Central memory CD8-positive, alpha-beta T cell (primary cell): ENCODE measurements around the gene DYNLT4.

Experiments
- ATAC-seq: fragments of 150-1000 bp; cut with Tn5 transposase; replicated peaks from 2 replicates; pipeline ENCODE4 v1.10.0; 2022; ENCODE audit warnings: mild to moderate bottlenecking, moderate FRiP score, moderate number of reproducible peaks; ENCODE audit not compliant: poor library complexity, severe bottlenecking; ENCODE audit errors: extremely low read depth
- DNase-seq, 2 donors: peaks; one replicate each; pipeline ENCODE4 v3.0.0; 2021; ENCODE audit warnings: low spot score in 2 of 2
- H3K27ac Mint-ChIP-seq: one replicate; pipeline ENCODE4 v1.8.0; 2022; ENCODE audit warnings: low read depth, mild to moderate bottlenecking, moderate library complexity, mixed read lengths
- H3K27me3 Mint-ChIP-seq: one replicate; pipeline ENCODE4 v1.8.0; 2022; ENCODE audit warnings: mixed read lengths
- H3K36me3 Mint-ChIP-seq: one replicate; pipeline ENCODE4 v1.8.0; 2022; ENCODE audit warnings: mild to moderate bottlenecking, moderate library complexity, mixed read lengths; ENCODE audit not compliant: insufficient read depth
- H3K4me1 Mint-ChIP-seq: one replicate; pipeline ENCODE4 v1.8.0; 2022; ENCODE audit warnings: mixed read lengths
- H3K4me3 Mint-ChIP-seq: one replicate; pipeline ENCODE4 v1.8.0; 2022; ENCODE audit warnings: mild to moderate bottlenecking, moderate library complexity, mixed read lengths
- H3K9me3 Mint-ChIP-seq: one replicate; pipeline ENCODE4 v1.8.0; 2022; ENCODE audit warnings: mixed read lengths

Gene DYNLT4

DNA sequence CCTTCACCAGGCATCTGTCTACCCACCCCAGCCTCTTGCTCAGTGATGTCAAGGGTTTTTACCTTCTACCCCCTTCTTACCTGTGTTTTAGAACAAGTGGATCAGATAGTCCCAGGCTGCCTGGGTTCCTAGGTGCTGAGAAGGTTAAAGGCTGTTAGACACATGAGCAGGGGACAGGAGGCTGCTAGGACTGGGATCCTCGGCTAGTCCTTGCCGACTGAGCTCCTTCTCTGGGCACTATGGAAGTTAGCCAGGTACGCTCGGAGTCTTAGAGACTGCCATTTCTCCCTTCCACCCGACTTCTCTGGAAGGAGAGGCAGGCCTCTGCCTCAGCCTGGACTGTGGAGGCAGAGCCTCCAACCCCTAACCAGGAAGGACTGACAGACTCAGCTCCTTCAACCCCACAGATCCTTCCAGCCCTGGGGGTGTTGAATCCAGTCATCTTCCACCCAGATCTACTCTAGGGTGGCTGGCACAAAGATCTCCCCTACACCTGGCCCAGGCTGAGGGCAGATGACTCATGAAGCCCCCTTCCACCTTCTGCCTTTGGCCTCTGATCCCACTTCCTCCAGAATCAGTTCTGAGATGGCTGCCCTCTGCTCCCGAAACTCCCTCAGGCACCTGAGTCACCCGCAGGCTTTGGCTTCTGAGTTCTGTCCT, at the start of gene DYNLT4:
Gene DYNLT4 (minus strand): TSS at position 648 of the 660 bp plus-strand sequence. CDS start 683 bp downstream, outside the sequence.
- H3K27me3 Mint-ChIP-seq, result no peaks in the 10 kb centered on the region
- no peaks in the 10 kb centered on the region for H3K9me3 Mint-ChIP-seq
- ATAC-seq (peak; percentile 0), DNase-seq (no peak)
- peak within 1 kb of the TSS; percentile 100 for H3K27ac Mint-ChIP-seq
- H3K4me1 Mint-ChIP-seq, result peaks cover 70% of the 10 kb centered on the region
- peaks cover 67% of the 10 kb centered on the region for H3K36me3 Mint-ChIP-seq
- H3K4me3 Mint-ChIP-seq, result peak within 1 kb of the TSS; percentile 74

- no peak overlapping the region for H3K27ac Mint-ChIP-seq
- DNase-seq, result no peak
- H3K4me3 Mint-ChIP-seq, result no peak overlapping the region
- H3K9me3 Mint-ChIP-seq, result no peaks in the 10 kb centered on the region
- H3K27me3 Mint-ChIP-seq, result no peaks in the 10 kb centered on the region
- no peak for ATAC-seq
- H3K4me1 Mint-ChIP-seq, result no peaks in the 10 kb centered on the region
- peaks cover 20% of the 10 kb centered on the region for H3K36me3 Mint-ChIP-seq
Measured at GRCh38 chr1:44855742-44856141, 48.6 kb upstream of the DYNLT4 start.

DNA sequence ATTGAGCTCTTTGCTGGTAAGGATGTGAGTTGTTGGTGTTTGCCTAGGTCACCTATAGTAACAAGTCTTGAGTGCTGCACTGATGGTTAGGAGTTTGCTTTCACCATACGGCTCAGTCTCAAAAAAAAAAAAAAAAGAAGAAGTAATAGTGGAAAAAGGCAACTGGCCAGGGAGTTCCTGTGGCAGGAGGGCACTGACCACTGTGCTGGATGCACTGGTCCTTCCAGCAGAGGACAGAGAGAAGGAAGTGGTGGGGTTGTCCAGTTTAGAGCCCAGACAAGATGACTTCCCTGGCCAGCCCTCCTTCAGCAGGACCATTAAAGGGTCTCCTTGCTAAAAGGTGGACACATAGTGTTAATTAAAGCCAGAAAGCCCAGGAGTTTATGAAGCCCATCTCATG, 47.8 kb upstream of the DYNLT4 start:
- H3K4me3 Mint-ChIP-seq, result no peak overlapping the region
- DNase-seq (no peak), ATAC-seq (no peak)
- no peak overlapping the region for H3K27ac Mint-ChIP-seq
- peaks cover 20% of the 10 kb centered on the region for H3K36me3 Mint-ChIP-seq
- H3K4me1 Mint-ChIP-seq, result no peaks in the 10 kb centered on the region
- H3K9me3 Mint-ChIP-seq, result no peaks in the 10 kb centered on the region
- H3K27me3 Mint-ChIP-seq, result no peaks in the 10 kb centered on the region

DNA sequence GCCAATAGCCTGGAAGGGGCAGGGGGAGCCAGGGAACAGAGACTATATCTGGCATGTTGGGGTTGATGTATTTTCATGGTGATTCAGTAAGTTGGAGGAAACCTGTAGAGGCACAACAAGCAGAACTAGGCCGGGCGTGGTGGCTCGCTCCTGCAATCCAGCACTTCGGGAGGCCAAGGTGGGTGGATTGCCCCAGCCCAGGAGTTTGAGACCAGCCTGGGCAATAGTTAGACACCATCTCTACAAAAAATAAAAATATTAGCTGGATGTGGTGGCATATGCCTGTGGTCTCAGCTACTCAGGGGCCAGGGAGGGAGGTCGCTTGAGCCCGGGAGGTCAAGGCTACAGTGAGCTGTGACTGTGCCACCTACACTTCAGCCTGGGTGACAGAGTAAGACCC, 46.0 kb upstream of the DYNLT4 start:
- H3K9me3 Mint-ChIP-seq, result no peaks in the 10 kb centered on the region
- no peaks in the 10 kb centered on the region for H3K27me3 Mint-ChIP-seq
- H3K27ac Mint-ChIP-seq, result no peak overlapping the region
- no peaks in the 10 kb centered on the region for H3K4me1 Mint-ChIP-seq
- DNase-seq (no peak), ATAC-seq (no peak)
- no peak overlapping the region for H3K4me3 Mint-ChIP-seq
- peaks cover 19% of the 10 kb centered on the region for H3K36me3 Mint-ChIP-seq

- no peak overlapping the region for H3K4me3 Mint-ChIP-seq
- H3K36me3 Mint-ChIP-seq, result peaks cover 10% of the 10 kb centered on the region
- no peaks in the 10 kb centered on the region for H3K9me3 Mint-ChIP-seq
- H3K27me3 Mint-ChIP-seq, result no peaks in the 10 kb centered on the region
- no peak for ATAC-seq
- no peak overlapping the region for H3K27ac Mint-ChIP-seq
- H3K4me1 Mint-ChIP-seq, result no peaks in the 10 kb centered on the region
- DNase-seq, result no peak
Measured at GRCh38 chr1:44851308-44851707, 44.2 kb upstream of the DYNLT4 start.

GRCh38 chr1:44849575-44850132, 42.5 kb upstream of the DYNLT4 start:
- Mint-ChIP-seq H3K4me1 (no peaks in the 10 kb centered on the region), H3K4me3 (no peak overlapping the region), H3K36me3 (peaks cover 8% of the 10 kb centered on the region), H3K27ac (no peak overlapping the region), H3K27me3 (no peaks in the 10 kb centered on the region), H3K9me3 (no peaks in the 10 kb centered on the region)
- ATAC-seq (no peak), DNase-seq (no peak)

DNA sequence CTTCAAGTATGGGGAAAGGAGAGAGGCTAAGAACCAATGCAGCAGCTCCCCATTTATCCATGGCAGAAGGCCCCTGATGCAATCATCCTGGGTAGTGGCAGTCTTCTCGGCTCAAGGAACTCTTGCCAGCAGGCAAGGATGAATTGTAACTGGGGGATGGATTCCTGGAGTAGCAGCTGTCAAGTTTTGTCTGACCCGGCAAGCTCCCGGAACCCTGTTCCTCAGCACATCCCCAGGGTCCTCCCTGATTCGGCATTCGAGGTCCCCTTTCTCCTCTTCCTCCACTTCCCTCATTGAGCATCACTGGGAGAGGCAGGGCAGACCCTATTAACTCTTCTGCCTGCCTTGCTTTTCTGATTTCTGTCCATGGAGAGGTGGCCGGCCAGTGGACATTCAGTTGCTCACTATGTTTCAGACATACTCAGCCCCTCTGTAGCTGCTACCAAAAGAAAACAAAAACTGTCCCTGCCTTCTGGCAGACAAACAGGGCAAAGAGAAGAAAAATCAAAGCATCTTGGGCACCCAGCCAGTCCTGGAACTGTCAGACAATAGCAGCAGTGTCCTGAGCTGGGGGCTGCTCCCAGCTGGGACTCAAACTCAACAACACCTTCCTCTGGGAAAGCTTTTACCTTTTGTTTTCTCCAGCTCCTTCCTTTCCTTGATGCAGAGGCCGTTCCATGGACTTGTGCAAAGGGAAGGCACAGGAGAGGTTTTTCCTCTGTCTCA, 41.5 kb upstream of the DYNLT4 start:
- Mint-ChIP-seq H3K4me3 (no peak overlapping the region), H3K27ac (no peak overlapping the region), H3K4me1 (no peaks in the 10 kb centered on the region), H3K9me3 (no peaks in the 10 kb centered on the region), H3K27me3 (no peaks in the 10 kb centered on the region), H3K36me3 (peaks cover 5% of the 10 kb centered on the region)
- ATAC-seq (no peak), DNase-seq (no peak)

- ATAC-seq (no peak), DNase-seq (no peak)
- Mint-ChIP-seq H3K9me3 (no peaks in the 10 kb centered on the region), H3K4me3 (no peak overlapping the region), H3K27ac (no peak overlapping the region), H3K4me1 (no peaks in the 10 kb centered on the region), H3K27me3 (no peaks in the 10 kb centered on the region), H3K36me3 (peaks cover 4% of the 10 kb centered on the region)
Measured at GRCh38 chr1:44847845-44848244, 40.7 kb upstream of the DYNLT4 start.

DNA sequence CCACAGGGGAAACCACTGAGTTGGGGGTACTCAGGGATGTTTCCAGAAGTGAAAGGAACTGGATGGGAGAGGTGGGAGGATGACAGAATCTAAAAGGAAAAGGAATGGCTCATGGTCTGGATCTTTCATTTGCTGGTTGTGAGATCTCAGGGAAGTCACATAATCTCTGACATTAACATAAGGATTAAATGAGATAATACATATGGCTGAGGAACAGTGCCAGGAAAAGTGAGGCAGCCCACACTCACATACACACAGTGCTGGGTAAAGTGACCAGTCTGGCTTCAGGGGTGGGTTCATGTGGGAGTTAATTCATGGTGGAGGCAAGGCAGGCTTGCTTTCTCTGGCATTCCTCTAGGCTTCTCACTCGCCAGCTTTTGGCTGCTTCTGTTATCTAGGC, 39.8 kb upstream of the DYNLT4 start:
- no peaks in the 10 kb centered on the region for H3K4me1 Mint-ChIP-seq
- H3K36me3 Mint-ChIP-seq, result peaks cover 4% of the 10 kb centered on the region
- no peaks in the 10 kb centered on the region for H3K9me3 Mint-ChIP-seq
- H3K27me3 Mint-ChIP-seq, result peaks cover 6% of the 10 kb centered on the region
- DNase-seq, result no peak
- ATAC-seq, result no peak
- no peak overlapping the region for H3K4me3 Mint-ChIP-seq
- H3K27ac Mint-ChIP-seq, result no peak overlapping the region

GRCh38 chr1:44842862-44843655, 35.9 kb upstream of the DYNLT4 start, which contains the start of gene PTCH2:
PTCH2 (minus strand) TSS chr1:44843253; CDS start chr1:44842932, 321 bp downstream.
- H3K27me3 Mint-ChIP-seq, result peaks cover 27% of the 10 kb centered on the region
- DNase-seq (no peak), ATAC-seq (peak; percentile 46)
- no peak within 1 kb of the TSS for H3K27ac Mint-ChIP-seq
- H3K4me3 Mint-ChIP-seq, result peak within 1 kb of the TSS; percentile 54
- H3K4me1 Mint-ChIP-seq, result no peaks in the 10 kb centered on the region
- no peaks in the 10 kb centered on the region for H3K9me3 Mint-ChIP-seq
- peaks cover 4% of the 10 kb centered on the region for H3K36me3 Mint-ChIP-seq

- peaks cover 4% of the 10 kb centered on the region for H3K36me3 Mint-ChIP-seq
- peaks cover 27% of the 10 kb centered on the region for H3K27me3 Mint-ChIP-seq
- ATAC-seq, result peak; percentile 14
- H3K27ac Mint-ChIP-seq, result no peak overlapping the region
- no peaks in the 10 kb centered on the region for H3K9me3 Mint-ChIP-seq
- H3K4me3 Mint-ChIP-seq, result peak overlapping the region; percentile 54
- H3K4me1 Mint-ChIP-seq, result no peaks in the 10 kb centered on the region
- DNase-seq, result no peak
Measured at GRCh38 chr1:44842486-44842861, 35.3 kb upstream of the DYNLT4 start.

DNA sequence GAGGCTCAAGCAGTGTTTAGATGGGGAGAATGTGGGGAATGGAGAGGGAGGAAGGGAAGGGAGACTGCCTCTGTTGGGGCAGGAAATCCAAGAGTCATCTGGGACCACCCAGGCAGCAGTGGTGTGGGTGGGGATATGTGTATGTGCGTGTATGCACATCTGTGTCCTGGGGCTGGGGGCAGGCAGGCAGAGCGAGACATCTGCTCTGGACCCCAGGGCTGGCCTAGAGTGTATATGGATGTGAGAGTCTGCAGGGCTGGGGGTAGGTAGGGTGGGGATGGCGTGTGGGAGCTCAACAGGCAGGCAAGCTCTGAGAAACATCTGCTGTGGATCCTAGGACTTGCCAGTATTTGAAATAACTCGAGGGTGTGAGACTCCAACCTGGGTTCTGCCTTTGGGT, 32.4 kb upstream of the DYNLT4 start:
- ATAC-seq, result no peak
- Mint-ChIP-seq H3K4me3 (no peak overlapping the region), H3K9me3 (no peaks in the 10 kb centered on the region), H3K27ac (no peak overlapping the region), H3K36me3 (peaks cover 4% of the 10 kb centered on the region), H3K4me1 (peaks cover 8% of the 10 kb centered on the region), H3K27me3 (peaks cover 27% of the 10 kb centered on the region)
- no peak for DNase-seq
